Activated gamma-delta T cell treated with anti-CD3 and anti-CD28 coated beads, Interleukin-2, amount 50 U/mL, for 16 hours (primary cell): ENCODE measurements around the gene QPCT.

Experiments used
- DNase-seq: peaks from one replicate; pipeline ENCODE4 v3.0.0-alpha.2; 2020; ENCODE audit warnings: low read depth

Gene QPCT

GRCh38 chr2:37324786-37325624, 19.4 kb upstream of the QPCT start, which contains the start of gene PRKD3:
TSS of gene PRKD3 (minus strand) at chr2:37324833. CDS start at chr2:37316524, 8,309 bp downstream.
- DNase-seq: peak; percentile 31

GRCh38 chr2:37325625-37326071, 18.8 kb upstream of the QPCT start:
- no peak for DNase-seq

GRCh38 chr2:37326285-37326684, 18.1 kb upstream of the QPCT start:
- DNase-seq: no peak

- no peak for DNase-seq
Measured at GRCh38 chr2:37326866-37327634, 17.4 kb upstream of the QPCT start.

- no peak for DNase-seq
Measured at GRCh38 chr2:37330681-37331080, 13.7 kb upstream of the QPCT start.

GRCh38 chr2:37332560-37332959, 11.9 kb upstream of the QPCT start:
- no peak for DNase-seq

- DNase-seq: no peak
Measured at GRCh38 chr2:37333256-37333655, 11.2 kb upstream of the QPCT start.

- DNase-seq: no peak
Measured at GRCh38 chr2:37335604-37336003, 8.8 kb upstream of the QPCT start.

- no peak for DNase-seq
Measured at GRCh38 chr2:37337620-37338280, 6.7 kb upstream of the QPCT start.

GRCh38 chr2:37338933-37339332, 5.5 kb upstream of the QPCT start:
- no peak for DNase-seq

GRCh38 chr2:37340637-37341036, 3.8 kb upstream of the QPCT start:
- DNase-seq: no peak

- DNase-seq: no peak
Measured at GRCh38 chr2:37342591-37343220, 1.7 kb upstream of the QPCT start.

GRCh38 chr2:37343537-37344434, 644 bp upstream of the QPCT start:
- DNase-seq: no peak

GRCh38 chr2:37348155-37348554, 3.7 kb downstream of the QPCT start:
- DNase-seq: no peak

GRCh38 chr2:37349231-37349860, 4.9 kb downstream of the QPCT start:
- no peak for DNase-seq

- DNase-seq: no peak
Measured at GRCh38 chr2:37350034-37350433, 5.6 kb downstream of the QPCT start.

GRCh38 chr2:37354531-37354930, 10.1 kb downstream of the QPCT start:
- no peak for DNase-seq

- no peak for DNase-seq
Measured at GRCh38 chr2:37355735-37356134, 11.3 kb downstream of the QPCT start.

GRCh38 chr2:37356299-37356698, 11.9 kb downstream of the QPCT start:
- no peak for DNase-seq

GRCh38 chr2:37357069-37357468, 12.6 kb downstream of the QPCT start:
- no peak for DNase-seq

GRCh38 chr2:37357530-37357929, 13.1 kb downstream of the QPCT start:
- no peak for DNase-seq
